ENCODE data around the gene IL11RA.

IL11RA gene

GRCh38 chr9:34701769-34702736, 50.1 kb downstream of the IL11RA start:
- DNase-seq (ENCODE audit: low spot score), result peak; percentile 91
- TF ChIP-seq, protein P1, sequence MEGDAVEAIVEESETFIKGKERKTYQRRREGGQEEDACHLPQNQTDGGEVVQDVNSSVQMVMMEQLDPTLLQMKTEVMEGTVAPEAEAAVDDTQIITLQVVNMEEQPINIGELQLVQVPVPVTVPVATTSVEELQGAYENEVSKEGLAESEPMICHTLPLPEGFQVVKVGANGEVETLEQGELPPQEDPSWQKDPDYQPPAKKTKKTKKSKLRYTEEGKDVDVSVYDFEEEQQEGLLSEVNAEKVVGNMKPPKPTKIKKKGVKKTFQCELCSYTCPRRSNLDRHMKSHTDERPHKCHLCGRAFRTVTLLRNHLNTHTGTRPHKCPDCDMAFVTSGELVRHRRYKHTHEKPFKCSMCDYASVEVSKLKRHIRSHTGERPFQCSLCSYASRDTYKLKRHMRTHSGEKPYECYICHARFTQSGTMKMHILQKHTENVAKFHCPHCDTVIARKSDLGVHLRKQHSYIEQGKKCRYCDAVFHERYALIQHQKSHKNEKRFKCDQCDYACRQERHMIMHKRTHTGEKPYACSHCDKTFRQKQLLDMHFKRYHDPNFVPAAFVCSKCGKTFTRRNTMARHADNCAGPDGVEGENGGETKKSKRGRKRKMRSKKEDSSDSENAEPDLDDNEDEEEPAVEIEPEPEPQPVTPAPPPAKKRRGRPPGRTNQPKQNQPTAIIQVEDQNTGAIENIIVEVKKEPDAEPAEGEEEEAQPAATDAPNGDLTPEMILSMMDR (IDR thresholded peaks at IDR 0.05; ENCODE audit: extremely low read depth, missing control alignments), result peak; percentile 100

GRCh38 chr9:34707130-34707529, 55.1 kb downstream of the IL11RA start:
- TF ChIP-seq, protein P1 (IDR thresholded peaks at IDR 0.05; ENCODE audit: extremely low read depth, missing control alignments), result no peak
- no peak for DNase-seq (ENCODE audit: low spot score)

DNA sequence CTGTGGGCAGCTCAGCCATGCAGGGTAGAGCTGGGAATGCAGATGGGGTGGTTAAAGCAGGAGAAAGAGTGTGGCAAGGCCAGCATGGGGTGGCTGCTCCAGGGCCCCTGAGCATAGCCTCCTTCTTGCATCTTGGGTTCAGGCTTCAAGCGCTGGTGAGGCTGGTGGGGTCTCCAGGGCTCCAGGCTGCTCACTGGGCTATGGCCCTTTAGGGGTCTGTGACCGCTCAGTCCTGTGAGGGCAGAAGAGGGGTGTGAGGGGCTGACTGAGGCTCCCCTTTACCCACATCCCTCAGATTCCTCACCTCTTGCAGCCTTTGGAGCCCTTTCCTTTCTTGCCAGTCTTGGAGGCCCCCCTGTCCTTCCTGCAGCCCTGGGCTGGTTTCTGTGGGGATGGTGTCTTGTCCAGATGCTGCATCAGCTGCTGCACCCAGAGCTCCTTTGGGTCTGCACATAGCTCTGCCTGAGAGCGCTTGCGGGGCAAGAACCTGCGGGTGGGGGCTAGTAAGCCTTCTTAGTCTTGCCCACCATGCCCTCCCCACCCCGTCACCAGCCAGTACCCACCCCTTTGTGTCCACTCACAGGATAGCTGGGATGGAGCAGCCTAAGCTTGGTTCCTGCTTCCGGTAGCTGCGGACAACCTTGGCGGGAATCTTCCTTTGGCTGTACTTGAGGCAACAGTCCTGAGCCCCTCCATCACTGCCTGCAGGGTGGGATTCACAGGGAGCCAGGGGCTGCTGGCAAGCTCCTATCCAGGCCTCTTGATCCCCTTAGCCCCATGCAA, 57.4 kb downstream of the IL11RA start:
- TF ChIP-seq, protein P1 (IDR thresholded peaks at IDR 0.05; ENCODE audit: extremely low read depth, missing control alignments), result no peak

DNA sequence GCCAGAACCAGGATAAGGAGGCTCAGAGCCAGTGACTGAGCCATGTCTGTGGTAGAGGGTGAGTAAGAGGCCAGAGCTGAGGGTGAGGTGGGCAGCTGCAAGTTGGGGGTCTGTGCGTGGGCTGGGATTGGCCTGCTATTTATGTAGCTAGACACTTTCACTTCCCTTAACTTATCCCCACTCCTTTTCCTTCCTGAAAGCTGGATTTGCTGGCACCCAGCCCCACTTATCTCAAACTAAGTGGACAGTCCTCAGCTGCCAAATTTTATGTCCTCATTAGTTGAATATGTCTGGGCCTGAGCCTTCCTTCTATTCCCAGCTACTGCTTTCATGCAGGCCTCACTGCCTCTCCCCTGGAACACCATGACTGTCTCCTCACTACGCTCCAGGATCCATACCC, 58.0 kb downstream of the IL11RA start, which contains the start of gene CCL21:
CCL21 (minus strand) TSS at position 114 of the 400 bp plus-strand sequence; CDS start at position 44, 70 bp downstream.
- no peak for DNase-seq (ENCODE audit: low spot score)
- TF ChIP-seq, protein P1 (IDR thresholded peaks at IDR 0.05; ENCODE audit: extremely low read depth, missing control alignments), result no peak

More for the DNA sequence above, 57.4 kb downstream of the IL11RA start:
- no peak for DNase-seq (ENCODE audit: low spot score)
